GM10248 (cell line): ENCODE measurements around the gene FTCDNL1.

Experiments
- CTCF ChIA-PET: fragments of 300-600 bp; sonication (Branson Sonifier 250); formaldehyde crosslinking; extraction: SDS; loops from one replicate; lab custom pipeline; 2021; ENCODE audit warnings: antibody characterized with exemption; lab: Yijun Ruan, JAX
- POLR2A ChIA-PET: fragments of 350-650 bp; sonication (Branson Sonifier 250); formaldehyde crosslinking; extraction: SDS; loops from one replicate; lab custom pipeline; 2020; ENCODE audit warnings: antibody characterized with exemption; lab: Yijun Ruan, JAX
- DNase-seq: peaks from one replicate; pipeline ENCODE4 v3.0.0; 2012; ENCODE audit errors: extremely low spot score
- TF ChIP-seq, protein P1 (sequence below): IDR thresholded peaks from 2 replicates; pipeline ENCODE4 v1.5.1; 2012; ENCODE audit warnings: mild to moderate bottlenecking, low read depth; ENCODE audit errors: extremely low read depth, missing control alignments, control extremely low read depth

Gene FTCDNL1

DNA sequence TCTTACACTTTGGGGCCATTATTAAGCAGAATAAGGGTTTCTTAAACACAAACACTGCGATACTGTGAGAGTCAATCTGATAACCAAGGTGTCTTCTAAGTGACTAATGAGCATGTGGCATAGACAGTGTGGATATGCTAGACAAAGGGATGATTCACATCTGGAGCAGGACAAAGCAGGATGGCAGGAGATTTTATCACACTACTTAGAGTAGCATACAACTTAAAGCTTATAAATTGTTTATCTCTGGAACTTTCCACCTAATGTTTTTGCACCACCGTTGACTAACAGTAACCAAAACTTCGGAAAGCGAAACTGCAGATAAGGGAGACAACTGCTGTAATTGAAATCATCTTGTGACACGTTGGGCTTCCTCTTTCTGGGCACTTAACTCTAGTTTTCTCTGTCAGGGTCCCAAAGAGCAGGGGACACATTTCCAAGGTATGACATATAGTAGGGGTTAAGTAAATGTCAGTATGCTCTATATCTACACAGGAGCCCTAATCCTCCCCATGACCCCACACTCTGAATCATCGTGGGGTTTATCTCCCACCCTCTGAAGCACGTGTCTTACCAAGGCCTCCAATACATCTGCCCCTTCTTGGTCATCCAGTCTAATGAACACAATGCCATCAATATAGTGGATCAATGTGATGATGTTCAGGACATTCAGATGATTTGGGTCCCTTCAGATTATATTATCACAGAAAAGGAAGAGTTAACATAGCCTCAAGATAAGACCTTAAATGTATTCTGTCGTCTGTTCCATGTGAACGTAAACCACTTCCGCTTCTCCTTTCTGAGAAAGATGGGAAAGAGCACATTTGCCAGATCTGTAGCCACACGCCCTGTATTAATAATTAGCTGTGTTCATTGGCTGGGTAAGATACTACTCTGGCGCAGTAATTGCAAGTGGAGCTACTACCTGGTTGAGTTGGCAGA lies 78.7 kb downstream of the FTCDNL1 start:
- ChIA-PET POLR2A (no interaction called here), CTCF (interaction anchor here (1.3 kb wide), 1 partner anchor 13 kb away, joined by 3 read pairs; no protein-coding TSS in a partner anchor)
- DNase-seq: no peak

DNA sequence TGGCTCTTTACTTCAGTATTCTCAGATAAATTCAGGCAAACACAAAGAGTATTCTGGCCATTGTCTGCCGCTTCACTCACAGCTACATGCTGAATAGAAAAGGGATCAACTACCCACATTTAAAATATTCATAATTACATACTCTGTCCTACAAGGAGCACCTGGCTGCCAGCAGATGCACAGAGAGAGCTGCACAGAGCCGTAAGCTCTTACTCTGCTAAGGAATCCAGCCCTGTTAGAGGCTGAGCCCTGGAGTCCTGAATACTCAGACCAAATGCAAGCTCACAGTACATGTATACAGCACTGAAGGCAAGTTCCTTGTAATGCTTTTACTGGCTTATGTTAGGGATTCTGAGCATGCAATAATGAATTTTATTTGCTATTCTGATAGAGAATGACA lies 80.3 kb downstream of the FTCDNL1 start:
- ChIA-PET CTCF (interaction anchor here (1.5 kb wide), 1 partner anchor 30 kb away, joined by 3 read pairs; no protein-coding TSS in a partner anchor), POLR2A (no interaction called here)
- DNase-seq: no peak
- TF ChIP-seq, protein P1, sequence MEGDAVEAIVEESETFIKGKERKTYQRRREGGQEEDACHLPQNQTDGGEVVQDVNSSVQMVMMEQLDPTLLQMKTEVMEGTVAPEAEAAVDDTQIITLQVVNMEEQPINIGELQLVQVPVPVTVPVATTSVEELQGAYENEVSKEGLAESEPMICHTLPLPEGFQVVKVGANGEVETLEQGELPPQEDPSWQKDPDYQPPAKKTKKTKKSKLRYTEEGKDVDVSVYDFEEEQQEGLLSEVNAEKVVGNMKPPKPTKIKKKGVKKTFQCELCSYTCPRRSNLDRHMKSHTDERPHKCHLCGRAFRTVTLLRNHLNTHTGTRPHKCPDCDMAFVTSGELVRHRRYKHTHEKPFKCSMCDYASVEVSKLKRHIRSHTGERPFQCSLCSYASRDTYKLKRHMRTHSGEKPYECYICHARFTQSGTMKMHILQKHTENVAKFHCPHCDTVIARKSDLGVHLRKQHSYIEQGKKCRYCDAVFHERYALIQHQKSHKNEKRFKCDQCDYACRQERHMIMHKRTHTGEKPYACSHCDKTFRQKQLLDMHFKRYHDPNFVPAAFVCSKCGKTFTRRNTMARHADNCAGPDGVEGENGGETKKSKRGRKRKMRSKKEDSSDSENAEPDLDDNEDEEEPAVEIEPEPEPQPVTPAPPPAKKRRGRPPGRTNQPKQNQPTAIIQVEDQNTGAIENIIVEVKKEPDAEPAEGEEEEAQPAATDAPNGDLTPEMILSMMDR: no peak

More for the DNA sequence above, 78.7 kb downstream of the FTCDNL1 start:
- TF ChIP-seq, protein P1: no peak

DNA sequence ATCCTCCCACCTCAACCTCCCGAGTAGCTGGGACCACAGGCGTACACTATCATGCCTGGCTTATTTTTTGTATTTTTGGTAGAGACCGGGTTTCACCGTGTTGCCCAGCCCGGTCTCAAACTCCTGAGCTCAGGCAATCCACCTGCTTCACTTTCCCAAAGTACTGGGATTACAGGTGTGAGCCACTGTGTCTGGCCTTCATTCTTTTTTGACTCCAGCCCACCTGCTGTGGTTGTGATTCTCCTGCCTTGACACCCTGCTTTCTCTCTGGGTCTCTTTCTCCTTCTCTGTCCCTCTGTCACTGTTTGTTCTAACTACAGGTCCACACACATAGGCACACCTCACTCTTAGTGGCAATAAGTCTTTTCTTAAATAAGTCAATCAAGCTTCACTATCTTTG lies 85.3 kb downstream of the FTCDNL1 start:
- CTCF ChIA-PET: interaction anchor here (1.3 to 3.6 kb wide), 3 partner anchors 10 to 1452 kb away, joined by 3 to 17 read pairs (median 14); no protein-coding TSS in a partner anchor
- POLR2A ChIA-PET: no interaction called here
- no peak for DNase-seq
- TF ChIP-seq, protein P1: no peak

DNA sequence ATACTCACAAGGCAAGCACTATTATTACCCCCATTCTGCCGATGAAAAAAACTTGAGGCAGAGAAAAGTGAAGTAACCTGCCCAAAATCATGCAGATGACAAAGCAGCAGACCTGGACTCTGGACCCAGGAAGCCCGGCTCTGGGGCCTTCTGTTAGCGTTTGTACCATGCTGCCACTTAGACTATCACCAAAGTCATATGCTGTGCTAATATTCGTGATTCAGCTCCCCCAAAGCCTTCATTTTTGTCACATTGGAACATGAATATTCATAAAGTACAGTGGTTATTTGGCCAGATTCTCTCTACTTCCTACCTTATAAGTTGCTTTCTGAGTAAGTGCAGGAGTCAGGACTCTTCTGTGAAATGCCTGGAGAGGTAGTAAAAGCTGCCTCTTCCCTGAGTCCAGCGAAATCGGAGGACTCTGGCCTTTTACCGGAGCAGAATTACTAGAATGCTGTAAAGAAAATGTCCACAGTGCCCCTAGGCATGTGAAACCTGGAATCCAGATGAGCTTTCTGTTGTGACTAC lies 86.7 kb downstream of the FTCDNL1 start:
- DNase-seq: no peak
- ChIA-PET POLR2A (no interaction called here), CTCF (interaction anchor here (0.9 to 3.6 kb wide), 3 partner anchors 12 to 67 kb away, joined by 3 to 17 read pairs (median 14); no protein-coding TSS in a partner anchor)
- TF ChIP-seq, protein P1: no peak

DNA sequence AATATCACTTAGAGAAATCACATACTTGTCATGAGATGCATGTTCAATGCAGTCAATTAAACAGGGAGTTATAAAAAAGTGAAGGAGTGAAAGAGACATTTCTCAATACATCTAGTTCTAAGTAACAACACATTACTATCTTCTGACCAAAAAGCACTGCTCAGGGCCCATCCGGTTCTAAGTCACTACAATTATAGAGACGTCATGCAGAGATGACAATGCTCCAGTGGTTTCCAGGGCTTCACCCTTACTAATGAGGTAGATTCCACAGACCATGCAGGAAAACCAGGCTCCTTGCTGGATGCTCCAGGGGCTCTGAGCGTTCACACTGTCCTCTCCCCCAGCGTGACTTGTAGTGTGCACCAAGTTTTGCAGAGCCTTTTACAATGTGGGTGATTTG lies 88.0 kb downstream of the FTCDNL1 start:
- POLR2A ChIA-PET: no interaction called here
- TF ChIP-seq, protein P1: no peak
- no peak for DNase-seq
- CTCF ChIA-PET: no interaction called here

DNA sequence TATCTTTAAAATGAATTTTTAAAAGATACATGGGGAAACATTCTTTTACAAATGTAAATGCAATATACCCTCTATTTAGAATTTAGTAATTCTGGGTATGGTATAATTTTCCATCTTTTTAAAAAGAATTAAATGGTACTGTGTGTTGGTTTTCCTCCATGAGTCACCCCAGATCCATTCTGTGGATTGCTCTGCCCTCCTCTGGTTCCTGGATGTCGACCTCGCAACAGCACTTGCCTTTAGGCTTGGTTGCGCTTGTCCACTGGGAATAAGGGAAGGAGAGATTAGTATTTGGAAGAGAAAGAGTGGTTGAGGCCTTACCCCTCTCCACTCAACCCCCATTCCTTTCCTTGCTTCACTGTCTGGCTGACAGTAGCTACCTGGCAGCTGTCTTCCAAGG lies 90.4 kb downstream of the FTCDNL1 start:
- ChIA-PET CTCF (no interaction called here), POLR2A (no interaction called here)

More for the DNA sequence above, 90.4 kb downstream of the FTCDNL1 start:
- TF ChIP-seq, protein P1: no peak
- no peak for DNase-seq
